ENCODE results near the gene MAN1C1.

- no peak for TF ChIP-seq CTCF (IDR thresholded peaks at IDR 0.05)
- no peak for TF ChIP-seq POLR2A (IDR thresholded peaks at IDR 0.05)
- TF ChIP-seq POLR2AphosphoS5 (IDR thresholded peaks at IDR 0.05) = no peak
- TF ChIP-seq EP300 (IDR thresholded peaks at IDR 0.05) = no peak
Observed at GRCh38 chr1:25567710-25568089, 48.9 kb upstream of the MAN1C1 start.

All from sigmoid colon (tissue), 4 donors.